Cardiac ventricle fibroblast (primary cell): Measurements from ENCODE around the gene CDO1. TPM values are rescaled to one million over a fixed set of nuclear protein-coding genes. Genes with fewer than 3 reads are reported as not detected.

Experiments
- total RNA-seq: library from RNA; depleted of rRNA; stranded (reverse); fragments of >200 nt; gene quantifications from 2 replicates; pipeline ENCODE4 v1.2.3, GENCODE V29; 2015

Gene CDO1
- total RNA-seq = 3.5 and 7.2 TPM in 2 replicates

GRCh38 chr5:115816226-115817081, at the start of gene CDO1:
Gene CDO1, minus strand, starts transcription at chr5:115816659. Its CDS starts 262 bp downstream, at chr5:115816397.

GRCh38 chr5:115841382-115842088, 25.1 kb upstream of the CDO1 start, which contains the start of the genes AP3S1 and ATG12:
Gene AP3S1, plus strand, starts transcription at chr5:115841935. Its CDS starts 103 bp downstream, at chr5:115842038.
Gene ATG12, minus strand, starts transcription at chr5:115841565. Its CDS starts 13 bp downstream, at chr5:115841552.

Other genes starting within 250 kb of the CDO1 start
- 2.0 and 4.7 TPM in 2 replicates for gene TICAM2, start 214.2 kb downstream of the CDO1 start, total RNA-seq
- 70.9 and 84.6 TPM in 2 replicates for gene TMED7, start 190.6 kb downstream of the CDO1 start, total RNA-seq
- gene ATG12, start 24.9 kb upstream of the CDO1 start, total RNA-seq = 25.4 and 31.8 TPM in 2 replicates
- gene AP3S1, start 25.3 kb upstream of the CDO1 start, total RNA-seq = 88.8 and 90.1 TPM in 2 replicates
- 0.06 TPM in 1 of 2 replicates, not detected in the other for gene LVRN, start 145.8 kb upstream of the CDO1 start, total RNA-seq
- gene ARL14EPL, start 215.8 kb upstream of the CDO1 start, total RNA-seq = not detected in 2 replicates